GM21360 (cell line): ENCODE data around the gene NPAS3.

Source experiments
- ATAC-seq: cut with Tn5 transposase; IDR thresholded peaks from one replicate; pipeline ENCODE4 v1.9.1; 2021; ENCODE audit warnings: mild to moderate bottlenecking, moderate library complexity; ENCODE audit not compliant: unreplicated experiment

NPAS3 gene

DNA sequence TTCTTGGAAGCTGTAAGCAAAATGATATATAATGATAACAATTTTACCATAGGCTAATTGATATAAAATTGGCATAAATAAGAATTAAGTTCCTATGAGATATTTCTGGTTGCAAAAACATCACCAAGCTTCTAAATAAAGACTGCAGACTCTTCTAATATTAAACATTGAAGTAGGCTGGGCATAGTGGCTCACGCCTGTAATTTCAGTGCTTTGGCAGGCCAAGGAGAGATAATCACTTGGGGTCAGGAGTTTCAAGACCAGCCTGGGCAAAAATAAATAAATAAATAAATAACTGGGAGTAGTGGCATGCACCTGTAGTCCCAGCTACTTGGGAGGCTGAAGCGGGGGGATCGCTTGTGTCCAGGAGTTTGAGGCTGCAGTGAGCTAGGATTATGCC lies 71.8 kb downstream of the NPAS3 start:
- no peak for ATAC-seq

DNA sequence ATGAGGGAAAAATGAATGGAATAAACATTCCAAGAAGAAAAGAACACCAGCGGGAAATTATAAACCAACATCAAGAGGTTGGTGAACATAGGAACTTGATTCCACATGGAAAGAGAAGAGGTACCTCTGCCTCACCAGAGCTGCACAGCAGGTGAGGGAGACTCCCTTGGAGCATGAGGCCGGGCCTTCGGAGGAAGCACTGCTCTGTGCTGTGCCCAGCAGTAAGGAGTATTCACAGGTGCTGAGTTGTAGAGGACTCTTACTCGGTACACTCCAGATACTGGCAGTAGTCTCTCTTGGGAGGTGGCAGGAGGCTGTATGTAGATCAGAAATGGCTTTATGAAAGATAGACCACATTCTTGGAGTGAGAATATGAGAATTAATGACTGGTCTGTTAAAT lies 76.0 kb downstream of the NPAS3 start:
- ATAC-seq = no peak

DNA sequence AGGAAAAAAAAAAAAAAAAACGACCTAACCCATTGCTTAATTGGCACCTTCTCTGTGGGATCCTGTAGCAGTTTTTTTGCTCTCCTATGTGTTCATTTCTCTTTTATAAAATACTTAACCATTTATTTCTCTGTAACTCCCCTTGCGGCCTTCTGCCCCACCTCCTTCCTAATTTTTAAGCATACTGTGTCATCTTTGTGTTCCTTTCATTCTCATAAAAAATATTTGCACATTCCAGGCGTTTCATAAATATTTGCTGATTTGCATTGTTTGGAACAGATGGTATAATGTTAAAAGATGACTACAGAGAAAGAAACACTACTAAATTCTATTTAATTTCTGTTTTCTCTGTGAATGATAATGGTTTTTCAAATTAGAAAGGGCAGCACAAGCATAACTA lies 77.9 kb downstream of the NPAS3 start:
- no peak for ATAC-seq

GRCh38 chr14:33017016-33017415 lies 78.3 kb downstream of the NPAS3 start:
- no peak for ATAC-seq

GRCh38 chr14:33019346-33019745 lies 80.7 kb downstream of the NPAS3 start:
- no peak for ATAC-seq

GRCh38 chr14:33026850-33027430 lies 88.3 kb downstream of the NPAS3 start:
- ATAC-seq = no peak

DNA sequence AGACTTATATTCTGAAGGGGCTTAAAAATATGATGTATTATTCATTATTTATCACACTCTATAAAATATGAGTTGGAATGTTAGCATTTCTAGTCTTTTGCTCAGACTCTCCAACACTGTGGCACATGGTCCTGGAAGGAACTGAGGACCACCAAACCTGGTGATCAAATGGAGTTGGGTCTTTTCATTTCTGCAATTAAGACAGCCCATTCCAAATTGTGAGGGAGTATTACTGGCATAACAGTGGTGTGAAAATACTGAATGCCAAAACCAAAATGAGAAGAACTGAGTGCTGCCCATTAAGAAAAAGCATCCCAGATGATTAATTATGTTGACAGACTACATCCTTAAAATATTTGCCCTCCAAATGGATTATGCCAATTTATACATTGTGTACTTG lies 90.8 kb downstream of the NPAS3 start:
- ATAC-seq = no peak

DNA sequence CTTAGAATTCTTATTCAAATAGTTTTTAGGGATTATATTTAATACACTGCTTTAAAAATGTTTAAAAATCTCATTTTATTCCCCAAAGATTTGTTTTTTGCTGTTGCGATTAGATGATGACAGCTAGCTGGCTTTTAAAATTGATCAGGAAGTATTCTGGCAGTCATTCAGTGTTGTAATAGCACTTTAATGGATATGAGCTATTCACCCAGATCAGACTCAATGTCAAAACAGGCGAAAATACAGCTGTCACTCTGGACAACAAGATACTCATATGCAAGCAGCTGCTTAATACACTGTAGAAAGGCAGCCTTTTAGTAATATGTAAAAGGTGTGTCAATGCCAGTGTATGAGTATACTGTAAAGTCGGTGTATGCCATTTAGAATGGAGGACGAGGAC lies 91.7 kb downstream of the NPAS3 start:
- ATAC-seq = no peak

DNA sequence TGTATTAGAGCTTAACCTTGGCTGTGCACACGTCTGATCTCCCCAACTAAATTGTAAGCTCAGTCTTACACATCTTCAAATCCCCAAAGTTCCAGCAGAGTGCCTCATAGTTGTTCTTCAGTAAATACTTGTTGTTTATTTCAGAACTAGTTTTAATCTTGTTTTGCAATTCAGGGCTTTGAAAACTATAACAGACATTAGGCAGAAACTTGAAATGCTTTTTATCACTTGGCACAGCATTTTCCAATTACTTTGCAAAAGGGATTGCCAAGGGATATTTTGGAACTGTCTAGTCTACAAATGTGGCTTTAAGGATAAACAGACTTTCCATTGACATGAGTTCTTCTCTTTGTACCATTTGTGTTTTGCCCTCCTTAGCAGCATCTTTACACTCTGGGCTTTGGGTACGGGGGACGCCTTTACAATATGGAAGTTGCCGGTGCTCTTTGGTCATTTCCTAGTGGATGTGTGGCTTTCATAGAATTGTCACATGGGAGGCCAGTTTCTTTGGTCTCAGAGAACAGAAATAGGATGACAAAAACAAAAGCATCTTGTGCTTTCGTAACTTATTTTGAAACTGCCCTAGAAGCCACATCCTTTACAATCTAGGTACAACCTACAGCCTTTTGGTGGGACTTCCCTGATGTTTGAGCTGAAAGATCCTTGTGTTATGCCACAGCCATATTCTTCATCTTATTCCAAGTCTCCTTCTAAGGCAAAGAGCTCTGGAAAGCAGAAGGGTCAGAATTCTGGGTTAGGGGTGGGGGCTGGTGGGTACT lies 96.9 kb downstream of the NPAS3 start:
- no peak for ATAC-seq

DNA sequence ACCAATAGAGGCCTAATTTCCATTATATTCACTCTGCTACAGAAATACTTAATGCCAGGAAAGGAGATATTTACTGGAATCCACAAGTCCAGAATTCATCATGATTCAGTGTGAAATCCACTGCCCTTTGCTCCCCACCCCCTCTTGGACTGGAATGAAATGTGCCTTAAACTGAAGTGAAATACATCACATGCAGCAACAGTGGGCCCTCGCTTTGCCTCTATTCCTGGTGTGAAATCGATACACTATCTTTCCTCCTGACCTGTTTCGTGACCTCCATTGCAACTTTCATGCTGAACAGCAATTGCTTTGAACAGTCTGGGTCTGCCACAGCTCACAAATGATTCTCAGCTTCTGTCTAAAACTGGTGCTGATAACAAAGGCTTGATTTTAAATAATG lies 100.6 kb downstream of the NPAS3 start:
- ATAC-seq = no peak

DNA sequence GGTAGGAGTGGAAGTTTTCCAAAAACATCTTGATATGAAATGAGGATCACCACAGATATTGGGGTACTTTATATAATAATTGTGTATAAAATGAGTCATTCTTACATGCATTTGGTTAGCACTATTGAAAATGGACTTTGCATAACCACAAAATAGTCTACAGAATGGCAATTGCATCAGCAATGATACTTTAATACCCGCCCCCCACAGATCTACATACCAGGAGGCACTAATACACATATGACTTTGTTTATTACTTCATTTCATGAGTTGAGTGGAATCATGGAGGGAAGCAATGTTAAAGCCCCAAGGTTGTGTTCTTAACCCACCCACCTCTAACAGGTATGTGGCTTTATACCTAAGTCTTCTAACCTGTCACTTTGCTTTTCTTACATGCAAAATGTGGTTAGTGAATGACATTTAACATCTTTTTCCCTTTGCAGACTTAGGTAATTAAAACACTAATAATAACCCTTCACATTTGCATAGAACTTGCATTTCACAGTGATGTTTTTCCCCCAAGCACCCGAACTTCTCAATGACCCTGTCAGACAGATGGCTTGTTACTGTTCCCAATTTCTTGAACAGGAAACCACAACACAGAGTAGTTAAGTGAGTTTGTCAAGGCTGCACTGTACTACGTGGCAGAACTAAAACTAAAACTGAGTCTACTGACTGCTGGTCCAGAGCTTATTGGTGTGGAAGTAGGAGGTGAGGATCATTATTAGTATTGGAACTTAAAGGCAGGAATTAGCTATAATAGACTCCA lies 101.9 kb downstream of the NPAS3 start:
- ATAC-seq = no peak

- no peak for ATAC-seq
Observed at GRCh38 chr14:33042591-33042990, 103.9 kb downstream of the NPAS3 start.

- ATAC-seq = no peak
Observed at GRCh38 chr14:33045760-33046159, 107.1 kb downstream of the NPAS3 start.

- no peak for ATAC-seq
Observed at GRCh38 chr14:33052943-33053342, 114.3 kb downstream of the NPAS3 start.

GRCh38 chr14:33056213-33056612 lies 117.5 kb downstream of the NPAS3 start:
- ATAC-seq = no peak

- no peak for ATAC-seq
Observed at GRCh38 chr14:33057585-33057984, 118.9 kb downstream of the NPAS3 start.

DNA sequence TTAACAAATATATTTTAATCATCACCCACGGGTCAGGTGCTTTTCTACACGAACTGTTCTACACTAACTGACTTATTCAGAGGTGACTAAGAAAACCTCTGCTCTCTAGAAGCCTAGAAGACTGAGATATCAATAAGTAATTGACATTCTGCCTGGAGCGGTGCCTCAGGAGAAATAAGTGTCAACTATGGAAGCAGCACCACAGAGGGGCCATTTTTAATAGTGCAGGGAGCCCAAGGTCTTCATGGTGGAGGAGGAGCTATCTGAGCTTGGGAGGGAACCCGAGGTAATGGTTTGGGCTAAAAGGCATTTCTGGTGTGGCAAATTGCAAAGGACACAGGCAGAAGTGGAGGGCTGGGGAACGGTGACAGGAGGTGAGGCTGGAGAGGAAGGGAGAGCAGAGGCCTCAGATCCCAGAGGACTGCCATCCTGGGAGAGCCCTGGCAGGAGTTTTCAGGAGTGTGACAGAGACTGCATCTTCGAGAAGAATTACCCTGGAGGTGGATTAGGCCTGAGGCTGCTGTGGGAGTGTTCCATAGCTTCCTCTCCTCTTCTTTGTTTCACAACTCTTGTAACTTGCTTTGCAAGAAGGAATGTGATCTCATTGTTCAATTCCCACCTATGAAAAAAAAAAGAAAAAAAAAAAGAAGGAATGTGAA lies 123.1 kb downstream of the NPAS3 start:
- no peak for ATAC-seq

- ATAC-seq = no peak
Observed at GRCh38 chr14:33062476-33062875, 123.8 kb downstream of the NPAS3 start.

DNA sequence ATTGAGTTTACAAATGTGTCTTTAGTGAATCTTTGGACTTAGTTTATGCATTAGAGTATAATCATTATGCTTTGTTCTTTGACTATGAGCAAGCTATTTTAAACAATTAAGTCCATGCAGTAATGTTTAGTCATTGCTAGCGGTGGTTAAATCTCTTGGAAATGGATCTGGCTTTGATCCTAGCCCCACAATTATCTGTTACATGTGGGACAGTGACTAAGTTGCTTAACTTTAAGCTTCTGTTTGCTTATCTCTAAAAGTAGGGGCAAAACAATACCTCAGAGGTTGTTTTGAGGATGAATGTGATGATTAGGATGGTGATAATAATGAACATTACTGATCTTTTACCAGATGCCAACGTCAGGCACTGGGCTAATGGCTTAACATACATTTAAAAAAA lies 124.2 kb downstream of the NPAS3 start:
- no peak for ATAC-seq

- ATAC-seq = no peak
Observed at GRCh38 chr14:33063521-33063920, 124.8 kb downstream of the NPAS3 start.

DNA sequence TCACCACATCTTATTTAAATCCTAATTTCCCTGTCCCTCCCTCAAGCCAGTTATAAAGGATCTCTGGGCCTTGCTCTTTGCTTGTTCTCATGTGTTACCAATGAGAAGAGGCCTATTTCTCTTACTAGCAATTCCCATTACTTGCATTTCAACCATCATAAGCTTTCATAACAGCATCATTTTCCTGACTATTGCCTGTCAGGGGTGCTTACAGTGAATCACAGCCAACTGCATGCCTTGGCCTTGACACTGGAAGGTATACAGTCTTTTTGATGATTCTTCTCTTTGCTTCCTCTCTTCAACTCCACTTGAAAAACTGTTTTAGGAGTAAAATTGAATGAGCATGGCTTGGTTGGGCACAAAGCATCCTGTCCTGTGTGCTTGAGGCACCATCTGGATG lies 127.0 kb downstream of the NPAS3 start:
- ATAC-seq = no peak

GRCh38 chr14:33068040-33068439 lies 129.4 kb downstream of the NPAS3 start:
- no peak for ATAC-seq
